Measurements from ENCODE around the gene ACTN1.

The ACTN1 gene

DNA sequence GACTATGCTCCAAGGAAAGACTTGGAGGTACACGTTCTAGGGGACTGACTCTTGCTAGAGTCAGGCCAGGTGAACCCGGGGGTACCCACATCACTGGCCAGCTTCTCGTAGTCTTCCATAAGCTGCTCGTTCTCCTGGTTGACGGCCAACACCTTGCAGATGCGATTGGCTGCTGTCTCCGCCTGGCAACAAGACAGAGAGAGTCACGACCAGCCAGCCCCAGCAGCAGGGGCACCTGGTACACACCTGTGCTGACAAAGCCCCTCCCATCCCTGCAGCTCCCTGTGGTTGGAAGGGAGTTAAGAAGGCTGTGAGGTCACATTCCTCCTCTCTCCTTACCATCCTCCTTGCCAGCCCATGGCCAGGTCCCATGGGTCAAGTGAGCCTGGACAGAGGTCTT is 85.5 kb downstream of the ACTN1 start:
- H3K27ac ChIP-seq, result peak overlapping the region; percentile 17
- peaks cover 100% of the 10 kb centered on the region for H3K36me3 ChIP-seq
- H3K9me3 ChIP-seq, result no peaks in the 10 kb centered on the region
- no peaks in the 10 kb centered on the region for H3K27me3 ChIP-seq
- no peak overlapping the region for H3K4me3 ChIP-seq (ENCODE audit: low read depth in 1 of 2, low read length in 1 of 2)
- H3K4me1 ChIP-seq (ENCODE audit: control insufficient read depth in 1 of 2, insufficient read depth in 1 of 2, low read depth in 1 of 2, low read length in 1 of 2), result peaks cover 12 to 13% of the 10 kb centered on the region in 2 experiments
- TF ChIP-seq, protein P1, sequence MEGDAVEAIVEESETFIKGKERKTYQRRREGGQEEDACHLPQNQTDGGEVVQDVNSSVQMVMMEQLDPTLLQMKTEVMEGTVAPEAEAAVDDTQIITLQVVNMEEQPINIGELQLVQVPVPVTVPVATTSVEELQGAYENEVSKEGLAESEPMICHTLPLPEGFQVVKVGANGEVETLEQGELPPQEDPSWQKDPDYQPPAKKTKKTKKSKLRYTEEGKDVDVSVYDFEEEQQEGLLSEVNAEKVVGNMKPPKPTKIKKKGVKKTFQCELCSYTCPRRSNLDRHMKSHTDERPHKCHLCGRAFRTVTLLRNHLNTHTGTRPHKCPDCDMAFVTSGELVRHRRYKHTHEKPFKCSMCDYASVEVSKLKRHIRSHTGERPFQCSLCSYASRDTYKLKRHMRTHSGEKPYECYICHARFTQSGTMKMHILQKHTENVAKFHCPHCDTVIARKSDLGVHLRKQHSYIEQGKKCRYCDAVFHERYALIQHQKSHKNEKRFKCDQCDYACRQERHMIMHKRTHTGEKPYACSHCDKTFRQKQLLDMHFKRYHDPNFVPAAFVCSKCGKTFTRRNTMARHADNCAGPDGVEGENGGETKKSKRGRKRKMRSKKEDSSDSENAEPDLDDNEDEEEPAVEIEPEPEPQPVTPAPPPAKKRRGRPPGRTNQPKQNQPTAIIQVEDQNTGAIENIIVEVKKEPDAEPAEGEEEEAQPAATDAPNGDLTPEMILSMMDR (IDR thresholded peaks at IDR 0.05), result no peak

DNA sequence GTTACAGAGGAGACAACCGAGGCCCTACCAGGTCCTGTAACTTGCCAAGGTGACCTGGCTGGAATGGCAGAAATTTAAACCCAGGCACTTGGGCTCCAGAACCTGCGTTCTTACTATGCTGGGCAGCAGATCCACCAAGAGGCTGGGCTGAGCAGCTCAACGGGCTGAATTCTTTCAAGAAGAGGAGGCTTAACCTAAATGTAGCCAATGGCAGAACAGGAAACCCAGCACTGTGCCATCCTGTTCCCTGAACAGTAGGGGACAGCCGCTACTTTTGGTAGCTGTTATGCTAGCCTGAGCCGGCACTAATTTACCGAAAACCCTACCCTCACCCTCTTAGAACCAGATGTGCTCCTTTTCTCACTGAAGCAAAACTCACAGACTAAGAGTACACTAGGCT is 86.1 kb downstream of the ACTN1 start:
- TF ChIP-seq, protein P1 (IDR thresholded peaks at IDR 0.05), result no peak
- peak overlapping the region; percentile 17 for H3K27ac ChIP-seq
- H3K4me1 ChIP-seq (ENCODE audit: control insufficient read depth in 1 of 2, insufficient read depth in 1 of 2, low read depth in 1 of 2, low read length in 1 of 2), result peaks cover 6 to 7% of the 10 kb centered on the region in 2 experiments
- H3K27me3 ChIP-seq, result no peaks in the 10 kb centered on the region
- no peak overlapping the region for H3K4me3 ChIP-seq (ENCODE audit: low read depth in 1 of 2, low read length in 1 of 2)
- H3K9me3 ChIP-seq, result no peaks in the 10 kb centered on the region
- H3K36me3 ChIP-seq, result peaks cover 100% of the 10 kb centered on the region

DNA sequence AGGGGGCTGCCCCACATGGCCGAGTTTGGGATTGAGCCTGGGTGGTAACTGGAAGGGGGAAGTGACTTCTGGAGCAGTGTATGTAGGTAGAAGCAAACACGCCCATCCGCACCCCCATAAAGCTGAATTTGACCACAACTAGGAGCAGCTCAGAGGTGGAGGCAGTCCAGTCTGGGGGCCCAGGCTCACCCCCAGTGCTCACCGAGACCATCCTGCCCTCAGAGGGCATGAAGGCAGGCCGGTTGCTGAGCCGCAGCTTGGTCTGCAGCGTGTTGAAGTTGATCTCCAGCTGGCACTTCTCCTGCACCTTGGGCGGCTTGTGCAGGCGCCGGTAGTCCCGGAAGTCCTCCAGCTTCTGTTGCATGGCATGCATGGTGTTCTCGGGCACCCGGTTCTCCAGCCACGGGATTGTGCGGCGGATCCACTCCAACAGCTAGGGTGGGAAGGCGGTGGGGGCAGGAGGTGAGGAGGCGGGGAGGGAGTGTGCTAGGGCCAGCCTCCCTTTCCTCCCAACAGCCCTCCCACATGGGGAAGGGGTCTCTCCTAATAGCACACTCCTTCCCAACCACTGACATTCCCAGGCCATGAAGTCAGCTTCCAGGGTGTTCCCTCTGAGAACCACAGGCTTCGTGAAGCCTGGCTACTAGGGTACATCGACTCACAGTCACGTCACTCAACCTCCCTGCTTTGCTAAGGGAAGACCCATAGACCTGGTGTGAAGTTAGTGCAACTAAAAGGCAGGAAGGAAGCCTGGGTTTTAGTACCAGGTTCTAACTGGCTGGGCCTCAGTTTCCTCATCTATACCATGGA is 87.0 kb downstream of the ACTN1 start:
- no peaks in the 10 kb centered on the region for H3K27me3 ChIP-seq
- H3K9me3 ChIP-seq, result no peaks in the 10 kb centered on the region
- H3K4me3 ChIP-seq (ENCODE audit: low read depth in 1 of 2, low read length in 1 of 2), result no peak overlapping the region
- TF ChIP-seq, protein P1 (IDR thresholded peaks at IDR 0.05), result no peak
- H3K36me3 ChIP-seq, result peaks cover 97% of the 10 kb centered on the region
- H3K4me1 ChIP-seq (ENCODE audit: control insufficient read depth in 1 of 2, insufficient read depth in 1 of 2, low read depth in 1 of 2, low read length in 1 of 2), result no peaks in the 10 kb centered on the region
- peak overlapping the region; percentile 17 for H3K27ac ChIP-seq

DNA sequence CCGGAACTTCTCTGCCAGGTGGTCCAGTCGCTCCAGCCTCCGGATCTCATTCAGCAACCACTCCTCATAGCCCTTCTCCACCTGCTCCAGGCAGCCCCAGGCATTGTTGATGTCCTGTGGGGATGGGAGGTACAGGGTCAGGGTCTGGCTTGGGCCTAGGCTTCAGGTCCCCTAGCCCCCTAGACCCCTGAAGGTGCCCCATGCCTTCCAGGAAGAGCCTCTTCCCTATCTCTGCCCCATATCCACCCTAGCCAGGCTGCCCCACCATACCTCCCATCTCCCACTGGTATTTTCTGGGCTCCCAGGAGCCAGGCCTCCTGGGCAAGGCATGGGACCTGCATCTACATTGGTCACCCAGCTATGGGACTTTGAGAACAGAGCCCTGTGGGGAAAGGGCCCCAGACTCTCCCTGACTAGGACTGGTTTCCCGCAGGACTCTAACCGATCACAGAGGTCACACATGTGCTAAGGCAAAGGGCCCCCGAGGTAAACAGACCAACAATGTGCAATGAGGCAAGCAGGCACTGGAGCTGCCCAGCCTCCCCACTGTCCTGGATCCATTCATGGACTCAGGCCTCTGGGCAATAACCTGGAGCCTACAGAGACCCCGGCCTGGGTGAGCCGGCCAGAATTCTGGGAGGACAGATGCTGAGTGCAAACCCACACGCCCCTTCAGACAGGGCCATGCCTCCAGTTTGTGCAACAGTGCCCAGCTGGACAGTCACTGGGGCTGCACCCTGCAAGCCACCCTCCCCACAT is 88.8 kb downstream of the ACTN1 start:
- peaks cover 97% of the 10 kb centered on the region for H3K36me3 ChIP-seq
- no peaks in the 10 kb centered on the region for H3K4me1 ChIP-seq (ENCODE audit: control insufficient read depth in 1 of 2, insufficient read depth in 1 of 2, low read depth in 1 of 2, low read length in 1 of 2)
- TF ChIP-seq, protein P1 (IDR thresholded peaks at IDR 0.05), result no peak
- H3K9me3 ChIP-seq, result no peaks in the 10 kb centered on the region
- no peak overlapping the region for H3K4me3 ChIP-seq (ENCODE audit: low read depth in 1 of 2, low read length in 1 of 2)
- H3K27me3 ChIP-seq, result no peaks in the 10 kb centered on the region
- H3K27ac ChIP-seq, result peak overlapping the region; percentile 36

DNA sequence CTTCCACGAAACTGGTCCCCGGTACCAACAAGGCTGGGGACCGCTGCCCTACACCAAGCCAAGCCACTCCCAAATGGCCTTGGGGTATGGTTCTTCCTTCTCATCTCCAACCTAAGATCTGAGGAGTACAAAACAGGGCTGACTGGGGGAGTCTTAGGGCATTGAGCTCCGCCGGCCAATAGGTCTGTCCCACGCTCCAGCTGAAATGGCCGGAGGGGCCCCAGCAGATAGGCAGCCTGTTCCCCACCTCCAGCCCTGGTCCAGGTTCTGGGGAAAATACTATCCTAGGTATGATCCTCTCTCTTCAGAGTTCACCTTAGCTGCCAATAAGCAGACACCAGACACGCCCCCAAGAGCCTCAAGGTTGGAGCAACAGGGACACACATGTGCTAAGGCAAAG is 90.2 kb downstream of the ACTN1 start:
- Histone ChIP-seq H3K9me3 (no peaks in the 10 kb centered on the region), H3K27ac (no peak overlapping the region), H3K27me3 (no peaks in the 10 kb centered on the region), H3K36me3 (peaks cover 97% of the 10 kb centered on the region), H3K4me1 (ENCODE audit: control insufficient read depth in 1 of 2, insufficient read depth in 1 of 2, low read depth in 1 of 2, low read length in 1 of 2) (no peaks in the 10 kb centered on the region), H3K4me3 (ENCODE audit: low read depth in 1 of 2, low read length in 1 of 2) (no peak overlapping the region)
- TF ChIP-seq, protein P1 (IDR thresholded peaks at IDR 0.05), result no peak
